Measurements from ENCODE around the gene MAP2.

MAP2 gene

DNA sequence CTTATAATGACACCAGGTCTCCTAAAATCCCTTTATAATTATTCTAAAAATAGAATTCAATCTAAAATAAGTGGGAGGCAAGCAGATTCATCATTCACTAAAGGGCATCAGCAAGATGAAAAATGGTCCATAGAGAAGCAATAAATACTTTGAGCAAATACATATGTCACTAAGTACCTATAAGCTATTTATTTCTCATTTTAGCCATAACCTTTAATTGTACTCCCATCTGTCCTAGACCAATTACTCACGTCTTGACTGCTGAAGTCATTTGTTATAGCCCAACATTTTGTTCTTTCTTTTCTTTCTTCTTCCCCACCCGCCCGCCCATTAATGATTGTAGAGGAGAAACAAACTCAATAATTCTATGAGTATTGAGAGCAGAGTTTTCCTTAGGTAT lies 105.7 kb downstream of the MAP2 start:
- no peak for DNase-seq (ENCODE audit: low read depth in 2 of 2)

DNA sequence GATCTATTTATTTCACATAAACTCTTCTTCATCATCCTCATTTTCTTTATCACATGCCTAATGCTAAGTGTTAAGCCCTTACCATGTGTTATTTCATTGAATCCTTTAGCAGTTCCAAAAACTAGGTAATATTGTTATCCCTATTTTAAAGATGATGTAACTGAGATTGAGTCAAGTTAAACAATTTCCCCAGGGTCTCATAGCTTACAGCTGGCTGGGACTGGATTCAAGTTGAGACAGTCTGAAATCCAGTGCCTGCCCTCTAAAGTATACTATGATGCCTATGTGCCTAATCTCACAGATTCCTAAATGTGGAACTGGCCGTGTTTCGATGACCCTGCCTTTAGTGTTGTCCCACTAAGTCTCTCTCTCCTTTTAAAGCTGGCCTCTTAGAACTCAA lies 108.5 kb downstream of the MAP2 start:
- DNase-seq (ENCODE audit: low read depth in 2 of 2): no peak

DNA sequence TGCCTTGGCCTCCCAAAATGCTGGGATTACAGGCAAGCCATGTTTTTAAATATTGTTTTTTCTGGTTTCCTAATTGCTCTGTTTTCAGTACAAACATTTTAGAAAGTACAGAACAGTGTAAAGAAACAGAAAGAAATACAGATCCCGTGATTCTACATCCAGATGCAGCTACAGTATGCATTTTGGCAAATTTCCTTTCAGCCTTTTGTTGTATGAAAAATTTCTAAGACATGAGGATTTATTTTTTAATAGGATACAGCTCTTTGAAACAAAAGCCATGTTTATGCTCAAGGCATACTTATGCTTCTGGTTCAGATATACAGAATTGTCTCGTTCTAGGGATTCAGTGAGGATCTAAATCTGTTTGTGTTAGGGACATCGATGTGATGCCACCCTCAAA lies 109.5 kb downstream of the MAP2 start:
- DNase-seq (ENCODE audit: low read depth in 2 of 2): no peak

DNA sequence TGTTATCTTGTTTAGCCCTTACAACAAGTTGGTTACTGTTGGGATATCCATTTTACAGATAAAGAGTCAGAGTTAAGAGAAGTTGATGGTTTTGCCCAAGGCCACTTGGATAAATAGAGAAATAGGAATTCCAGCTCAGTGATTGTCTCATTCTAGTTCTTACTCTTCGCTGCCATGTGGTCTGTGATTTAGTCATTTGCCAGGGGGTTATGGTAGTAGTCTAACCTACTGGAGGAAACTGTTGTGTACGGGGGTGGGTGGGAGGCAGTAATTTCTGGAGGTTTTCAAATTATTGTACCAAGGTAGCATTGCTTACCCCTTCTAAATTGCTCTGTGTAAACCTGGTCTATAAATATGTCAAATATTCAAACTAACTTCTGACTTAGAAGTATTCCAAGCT lies 110.4 kb downstream of the MAP2 start:
- DNase-seq (ENCODE audit: low read depth in 2 of 2): no peak

DNA sequence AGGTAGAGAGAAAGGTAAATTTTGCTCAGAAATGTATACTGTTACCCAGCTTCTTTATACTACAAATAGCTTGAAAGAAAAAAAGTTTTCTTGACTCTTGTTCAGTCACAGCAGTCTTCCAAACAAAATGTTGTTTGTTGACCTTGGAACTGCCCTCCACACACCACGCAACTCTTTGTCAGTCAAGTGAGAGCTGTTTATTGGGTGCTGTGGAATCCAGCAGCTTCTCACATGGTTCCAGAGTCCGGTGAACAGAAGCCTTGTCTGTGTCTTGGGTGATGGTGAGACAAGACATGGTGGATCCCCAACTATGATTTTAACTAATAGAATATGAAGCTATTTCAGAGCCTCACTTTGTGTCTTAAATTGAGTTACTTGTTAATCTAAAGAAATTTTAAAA lies 112.5 kb downstream of the MAP2 start:
- no peak for DNase-seq (ENCODE audit: low read depth in 2 of 2)

DNA sequence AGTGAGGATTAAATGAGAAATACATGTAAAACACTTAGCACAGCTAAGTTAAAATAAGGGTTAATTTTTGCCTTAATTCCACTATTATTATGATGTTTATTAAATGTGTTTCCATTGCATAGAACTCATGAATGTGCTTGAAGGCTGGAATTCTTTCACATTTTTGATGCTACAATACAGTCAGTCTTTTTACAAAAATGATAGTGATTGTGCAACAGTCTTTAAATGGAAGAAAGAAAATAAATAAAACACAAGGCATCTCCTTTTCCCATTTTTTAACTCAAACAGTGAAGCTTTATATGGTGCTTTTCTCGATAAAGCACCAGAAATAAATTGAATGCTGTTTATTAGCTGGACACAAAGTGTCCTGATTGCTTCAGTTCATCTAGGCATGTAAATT lies 123.9 kb downstream of the MAP2 start:
- no peak for DNase-seq (ENCODE audit: low read depth in 2 of 2)

DNA sequence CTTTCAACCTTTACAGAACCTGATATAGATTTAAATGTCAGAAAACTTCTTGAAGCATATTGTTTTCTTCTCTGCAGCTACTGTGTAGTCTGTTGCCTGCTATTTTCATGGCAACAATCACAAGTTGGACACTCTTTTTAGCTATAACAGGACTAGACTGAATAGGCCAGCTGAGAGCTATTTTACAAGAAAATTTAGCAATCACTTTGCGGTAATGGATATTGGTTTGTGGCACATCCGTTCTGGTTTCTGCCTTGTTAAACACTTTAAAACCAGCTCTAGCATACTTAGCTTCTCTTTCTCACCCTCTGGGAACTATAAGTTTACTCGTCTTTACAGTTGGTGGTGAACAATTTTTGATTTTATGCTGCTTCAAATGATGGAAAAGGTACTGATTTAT lies 125.7 kb downstream of the MAP2 start:
- DNase-seq (ENCODE audit: low read depth in 2 of 2): no peak

DNA sequence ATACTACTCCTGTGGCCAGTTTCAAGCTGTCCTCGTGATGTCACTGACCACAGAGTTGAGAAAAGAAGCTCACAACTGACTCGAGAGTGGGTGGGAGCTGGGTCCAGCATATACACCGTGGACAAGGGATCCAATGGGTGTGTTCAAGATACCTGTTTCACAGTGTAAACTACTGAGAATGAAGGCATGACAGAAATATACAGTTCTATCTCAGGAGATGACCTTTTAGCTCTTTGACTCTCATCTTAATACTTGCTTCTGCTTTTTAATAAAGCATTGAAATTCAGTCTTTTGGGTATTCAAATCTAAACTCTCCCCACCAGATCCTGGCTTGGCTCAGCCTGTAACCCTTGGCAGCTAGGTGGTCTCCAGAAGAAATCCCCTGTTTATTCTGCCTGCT lies 130.1 kb downstream of the MAP2 start:
- no peak for DNase-seq (ENCODE audit: low read depth in 2 of 2)

DNA sequence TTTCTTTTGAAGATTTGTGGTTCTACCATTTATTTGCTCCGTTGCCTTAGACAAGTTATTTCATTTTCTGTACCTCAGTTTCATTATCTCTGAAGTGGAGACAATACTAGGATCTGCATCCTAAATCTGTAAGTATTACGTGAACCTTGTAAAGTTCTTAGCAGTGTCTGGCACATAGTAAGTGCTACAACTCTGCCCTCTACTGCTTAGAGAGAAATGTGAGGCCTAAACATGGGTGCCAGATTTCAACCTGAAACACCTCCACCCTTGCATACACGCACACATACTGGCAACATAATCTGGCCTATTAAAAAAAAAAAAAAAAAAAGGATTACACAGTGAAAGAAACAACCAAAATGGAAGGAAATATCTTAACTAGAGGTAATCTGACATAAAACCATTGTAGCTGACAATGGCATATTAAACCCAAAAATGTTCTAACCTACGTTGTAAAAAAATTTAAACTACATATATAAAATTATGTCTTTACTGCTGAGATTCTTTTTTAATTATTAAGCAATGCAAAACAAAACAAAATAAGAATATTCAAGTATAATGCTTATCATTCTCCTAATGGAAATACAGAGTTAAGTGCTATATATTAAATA lies 132.6 kb downstream of the MAP2 start:
- DNase-seq (ENCODE audit: low read depth in 2 of 2): no peak

DNA sequence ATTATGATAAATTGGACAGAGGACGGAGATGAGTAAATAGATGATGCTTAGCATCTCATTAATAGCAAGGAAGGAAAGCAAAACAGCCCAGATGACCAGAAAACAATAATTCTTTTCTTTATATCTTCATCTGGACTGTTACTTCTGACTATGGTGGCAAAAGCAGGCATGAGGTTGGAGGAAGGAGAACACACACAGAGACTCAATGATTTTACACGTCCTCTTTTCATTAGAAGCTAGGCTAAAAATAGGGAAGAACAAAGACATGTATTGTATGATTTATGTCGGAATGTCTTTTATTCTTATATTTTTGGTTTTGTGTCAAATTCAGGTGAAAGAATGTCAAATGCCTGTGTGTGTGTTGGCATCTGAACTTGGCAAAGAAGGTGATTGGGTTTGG lies 137.1 kb downstream of the MAP2 start:
- no peak for DNase-seq (ENCODE audit: low read depth in 2 of 2)

DNA sequence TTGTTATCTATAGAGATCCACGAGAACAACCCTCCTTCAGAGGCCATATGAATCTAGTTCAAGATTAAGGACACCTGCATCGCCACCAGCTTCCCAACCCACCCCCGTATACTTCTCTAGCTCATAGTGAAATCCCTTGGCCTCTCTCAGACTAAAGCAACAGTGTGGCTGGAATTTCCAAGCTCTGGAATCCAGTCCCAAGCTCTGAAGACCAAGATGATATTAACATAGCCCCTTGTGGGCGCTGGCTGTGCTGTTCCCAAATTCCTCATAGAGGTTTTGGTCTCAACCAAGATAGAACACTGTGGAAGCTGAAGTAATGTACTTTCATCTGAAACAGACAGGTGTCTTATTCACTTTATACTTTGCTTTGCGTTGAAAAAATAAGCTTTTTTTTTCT lies 139.6 kb downstream of the MAP2 start:
- DNase-seq (ENCODE audit: low read depth in 2 of 2): no peak

DNA sequence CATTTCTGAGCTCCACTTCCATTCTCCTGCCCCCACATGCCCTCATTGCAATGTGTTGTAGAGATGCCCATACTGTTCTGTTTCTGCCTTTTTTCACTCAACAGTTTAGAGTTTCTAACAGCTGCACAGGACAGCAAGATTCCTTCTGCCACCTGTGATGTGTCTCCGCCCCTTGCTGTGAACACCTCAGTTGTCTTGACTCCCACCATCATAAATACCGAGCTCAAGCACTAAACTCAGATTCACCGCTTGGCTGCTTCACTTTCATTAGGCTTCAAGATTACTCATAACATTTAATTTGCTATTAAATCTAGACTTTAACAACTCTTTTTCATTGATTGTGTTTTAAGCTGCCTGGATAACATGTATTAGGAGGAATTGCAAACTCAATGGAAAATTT lies 141.0 kb downstream of the MAP2 start:
- DNase-seq (ENCODE audit: low read depth in 2 of 2): no peak

DNA sequence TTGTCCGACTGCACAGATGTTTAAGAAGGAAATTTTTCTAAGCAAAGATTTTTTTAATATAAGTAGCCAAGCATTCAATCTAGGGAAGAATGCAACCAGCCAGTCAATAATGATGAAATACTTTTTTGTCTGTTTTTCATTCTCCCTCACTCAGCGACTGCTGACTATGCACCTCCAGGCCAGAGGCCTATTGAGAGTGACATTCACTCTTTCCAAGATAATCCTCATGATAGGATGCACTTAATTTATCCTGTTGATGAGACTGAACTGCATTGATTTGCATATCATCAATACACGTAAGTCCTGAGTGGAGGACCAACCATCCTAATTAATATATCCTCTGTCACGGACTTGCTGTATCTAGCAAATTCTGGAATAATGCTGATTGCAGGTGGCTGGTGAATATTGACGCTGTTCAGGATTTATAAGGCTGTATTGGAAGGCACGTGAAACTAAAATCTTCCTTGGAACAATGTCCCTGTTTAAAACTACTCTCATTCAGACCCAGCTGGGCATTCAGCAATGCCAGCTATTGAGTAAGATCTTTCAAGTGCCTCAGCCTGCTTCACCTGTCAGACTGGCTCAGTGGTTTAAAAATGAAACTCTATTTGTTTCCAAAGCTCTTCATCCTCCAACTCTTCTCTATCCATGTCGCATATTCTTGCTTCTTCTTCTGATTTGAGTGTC lies 142.2 kb downstream of the MAP2 start:
- no peak for DNase-seq (ENCODE audit: low read depth in 2 of 2)

DNA sequence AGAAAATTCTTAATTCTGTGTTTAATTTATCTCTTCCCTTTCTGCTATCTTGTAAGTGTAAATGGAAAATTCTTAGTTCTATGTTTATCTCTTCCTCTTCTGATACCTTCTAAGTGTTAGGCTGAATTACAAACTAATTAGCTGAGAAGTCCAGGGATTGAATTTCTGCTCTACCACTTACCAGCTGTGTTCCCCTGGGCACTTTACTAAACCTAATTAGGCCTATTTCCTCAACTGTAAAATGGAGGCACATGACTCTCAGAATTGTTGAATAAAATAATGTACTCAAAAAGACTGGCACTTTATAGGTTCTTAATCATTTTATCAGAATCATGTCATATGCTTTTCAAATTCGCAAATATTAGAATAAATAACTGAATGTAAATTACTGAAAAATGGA lies 146.3 kb downstream of the MAP2 start:
- DNase-seq (ENCODE audit: low read depth in 2 of 2): no peak

DNA sequence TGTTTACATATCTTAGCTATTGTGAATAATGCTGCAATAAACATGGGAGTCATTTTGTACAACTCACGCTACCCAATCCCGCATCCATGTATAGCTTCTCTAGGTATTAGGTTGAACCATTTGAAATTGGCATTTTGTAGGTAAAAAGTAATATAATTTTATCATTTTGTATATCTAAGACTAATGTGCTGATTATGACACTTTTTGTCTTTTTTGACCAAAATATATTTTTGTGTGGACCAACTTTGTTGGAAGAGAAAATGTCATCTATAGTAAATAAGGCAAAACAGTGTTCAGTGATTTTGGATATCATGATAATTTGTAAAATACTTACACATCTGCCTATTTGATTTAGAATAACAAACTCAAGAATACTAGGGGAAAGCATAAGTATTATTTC lies 150.7 kb downstream of the MAP2 start:
- no peak for DNase-seq (ENCODE audit: low read depth in 2 of 2)

DNA sequence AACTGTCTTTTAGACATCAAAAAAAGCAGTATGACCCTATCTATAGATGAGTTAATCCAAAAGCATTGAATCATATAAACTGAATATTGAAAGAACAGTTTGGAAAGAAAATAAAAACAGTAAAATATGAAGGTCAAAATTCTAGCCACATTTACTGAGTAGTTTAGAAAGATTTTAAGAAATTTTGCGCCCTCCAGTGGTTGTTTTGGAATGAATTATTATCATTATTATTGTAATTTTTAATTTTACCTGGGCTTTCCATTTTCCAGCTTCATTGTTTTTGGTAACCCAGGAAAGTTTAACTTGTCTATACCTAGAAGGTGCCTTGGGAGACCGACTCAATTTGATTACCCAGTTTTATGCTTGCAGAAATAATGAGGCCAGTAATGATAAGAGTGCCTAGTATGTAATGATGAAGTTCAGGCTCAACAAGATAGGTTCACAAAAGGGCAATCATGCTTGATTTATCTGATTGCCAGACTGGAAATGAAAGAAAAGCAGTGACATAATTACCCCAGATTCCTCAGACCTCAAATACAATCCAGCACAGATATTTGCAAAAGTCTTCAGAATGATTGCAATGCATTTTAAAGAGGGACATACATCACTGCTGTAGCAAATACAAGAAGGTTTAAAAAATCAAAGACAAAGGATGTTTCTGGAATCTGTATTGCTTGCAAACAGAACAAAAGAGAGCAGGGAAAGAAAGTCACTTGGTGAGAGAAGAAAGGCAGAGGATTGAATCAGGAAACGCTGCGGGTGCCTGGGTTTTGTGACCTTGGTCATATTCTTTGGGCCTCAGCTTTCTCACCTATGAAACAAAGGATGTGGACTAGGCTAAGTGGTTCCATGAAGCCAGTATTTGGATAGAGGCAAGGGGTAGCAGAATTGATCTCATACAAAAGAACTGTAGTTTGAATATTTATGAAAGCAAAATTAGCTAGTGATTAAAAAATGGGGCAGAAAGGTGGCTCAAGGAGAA lies 153.8 kb downstream of the MAP2 start:
- no peak for DNase-seq (ENCODE audit: low read depth in 2 of 2)

DNA sequence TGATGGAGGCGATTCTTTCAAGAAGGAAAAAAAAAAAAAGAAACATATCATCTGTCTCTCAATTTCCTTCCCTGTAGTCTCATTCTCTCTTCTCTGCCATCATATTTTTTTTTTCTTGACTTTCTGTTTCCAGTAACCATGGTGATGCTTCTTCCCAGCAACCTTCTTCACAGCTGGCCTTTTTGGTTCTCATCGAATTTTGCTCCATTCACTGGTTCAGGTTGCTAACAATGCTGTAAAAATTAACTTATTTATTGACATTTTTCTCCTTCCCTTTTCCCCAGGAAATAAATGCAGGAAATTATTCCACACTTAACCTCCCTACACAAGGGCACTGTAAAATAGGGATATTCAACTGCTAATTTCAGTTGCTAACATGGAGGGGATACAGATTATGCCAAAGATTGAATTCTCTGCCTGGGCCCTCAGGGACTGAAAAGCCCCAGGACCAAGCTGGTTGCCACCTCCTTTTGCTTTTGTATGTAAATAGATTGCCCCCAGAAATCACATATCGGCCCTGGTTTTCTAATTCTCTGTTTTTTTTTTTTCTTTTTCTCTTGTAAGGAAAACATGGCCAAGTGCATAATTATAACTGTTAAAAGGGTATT lies 154.7 kb downstream of the MAP2 start:
- DNase-seq (ENCODE audit: low read depth in 2 of 2): no peak

DNA sequence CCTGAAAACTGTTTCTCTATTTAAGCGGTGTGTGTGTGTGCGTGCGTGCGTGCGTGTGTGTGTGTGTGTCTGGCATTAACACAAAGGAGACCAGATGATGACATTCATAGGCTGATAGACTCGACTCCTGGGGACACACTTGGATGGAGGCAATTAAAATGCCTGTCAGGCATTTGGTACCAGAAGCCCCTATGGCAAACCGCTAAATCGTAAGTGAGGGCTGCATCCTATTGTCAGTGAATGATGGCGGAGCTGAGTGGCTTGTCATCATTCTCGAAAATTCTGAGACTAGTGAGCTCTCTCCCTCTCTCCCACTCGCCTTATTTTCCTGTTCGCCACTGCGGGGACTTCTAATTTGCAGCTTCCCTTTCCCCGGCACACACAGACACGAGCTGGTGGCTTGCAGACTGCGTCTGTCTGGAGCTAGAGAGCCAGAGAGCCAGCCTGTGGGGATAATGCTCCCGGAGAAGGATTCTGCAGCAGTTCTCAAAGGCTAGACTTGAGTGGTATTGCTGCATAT lies 155.4 kb downstream of the MAP2 start:
- DNase-seq (ENCODE audit: low read depth in 2 of 2): no peak

DNA sequence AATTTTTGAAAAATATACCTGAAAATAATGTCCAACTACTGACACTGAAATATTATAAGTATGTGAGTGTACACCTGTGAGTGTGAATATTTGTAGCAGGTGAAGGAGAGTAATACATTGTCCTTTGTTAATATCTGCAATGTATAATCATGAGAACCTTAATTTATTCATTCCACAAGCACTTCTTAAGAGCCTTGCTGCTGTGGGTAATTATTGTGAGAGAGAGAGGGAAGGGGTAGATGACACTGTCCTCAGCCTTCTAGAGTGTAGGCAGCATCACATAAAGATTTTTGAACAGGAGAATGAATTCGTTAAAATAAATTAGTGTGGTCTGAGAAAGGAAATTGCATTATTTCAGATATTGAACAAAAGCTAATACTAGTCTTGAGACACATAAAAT lies 157.2 kb downstream of the MAP2 start:
- DNase-seq (ENCODE audit: low read depth in 2 of 2): no peak

DNA sequence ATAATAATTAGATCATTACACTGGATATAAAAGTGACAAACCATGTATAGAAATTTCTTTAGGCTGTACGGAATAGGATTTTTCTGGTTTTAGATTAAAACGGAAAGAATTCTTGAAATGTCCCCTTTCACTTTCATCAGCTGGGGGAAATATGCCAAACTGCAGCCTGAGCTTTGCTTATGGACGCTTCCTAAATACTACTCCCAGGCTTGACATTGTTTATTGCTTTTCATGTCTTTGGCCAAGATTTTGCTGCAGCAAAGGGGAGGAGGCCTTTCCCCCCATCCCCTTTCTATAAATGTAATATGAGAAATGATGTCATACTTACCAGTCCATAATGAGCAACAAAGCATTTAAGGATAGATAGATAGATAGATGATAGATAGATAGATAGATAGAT lies 158.4 kb downstream of the MAP2 start:
- DNase-seq (ENCODE audit: low read depth in 2 of 2): no peak

DNA sequence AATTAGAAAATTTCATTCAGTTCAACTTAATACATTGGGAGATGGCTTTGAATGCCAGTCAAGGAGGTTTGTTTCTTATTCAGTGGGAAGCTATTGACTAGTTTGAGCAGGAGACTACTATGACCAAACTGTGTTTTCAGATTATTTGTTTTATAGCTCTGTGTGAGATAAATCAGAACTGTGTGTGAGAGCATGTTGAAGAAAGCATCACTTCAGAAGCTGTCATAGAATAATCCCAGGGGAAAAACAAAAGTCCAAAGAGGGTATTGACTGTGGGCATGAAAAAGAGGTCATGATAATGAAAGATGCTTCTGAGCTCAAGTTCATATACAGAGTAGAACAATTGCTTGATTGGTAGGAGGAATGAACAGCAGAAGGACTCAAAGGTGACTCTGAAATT lies 160.6 kb downstream of the MAP2 start:
- no peak for DNase-seq (ENCODE audit: low read depth in 2 of 2)

DNA sequence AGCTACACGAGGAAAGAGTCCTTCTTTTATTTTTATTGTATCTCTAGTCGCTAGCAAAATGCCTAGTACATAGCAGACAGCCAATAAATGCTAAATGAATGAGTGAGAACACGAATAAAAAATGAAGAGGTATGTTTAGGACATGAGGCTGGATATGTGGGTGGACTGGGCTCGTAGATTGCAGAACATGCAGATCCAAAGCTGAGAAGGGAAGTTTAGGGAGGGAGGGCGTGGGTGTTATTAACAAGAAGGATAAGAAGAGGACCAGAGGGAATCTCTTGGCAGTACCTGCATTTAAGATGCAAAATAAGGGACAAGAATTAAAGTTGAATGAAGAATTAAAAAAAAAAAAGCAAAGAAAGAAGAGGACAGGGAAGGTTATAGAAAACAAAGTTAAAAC lies 161.1 kb downstream of the MAP2 start:
- DNase-seq (ENCODE audit: low read depth in 2 of 2): no peak

All from stimulated activated CD8-positive, alpha-beta memory T cell treated with anti-CD3 and anti-CD28 coated beads, Interleukin-15, amount 100 ng/mL, for 4 hours (primary cell).